Measurements from ENCODE around the gene FAM118B. TPM values are rescaled to one million over a fixed set of nuclear protein-coding genes. Genes with fewer than 3 reads are reported as not detected.

Gene FAM118B
- total and polyA plus RNA-seq, 2 of the 8 experiments (the other 6 are each of a cell fraction or from before 2014, with no cell fraction given): 25.3 to 48.3 TPM

DNA sequence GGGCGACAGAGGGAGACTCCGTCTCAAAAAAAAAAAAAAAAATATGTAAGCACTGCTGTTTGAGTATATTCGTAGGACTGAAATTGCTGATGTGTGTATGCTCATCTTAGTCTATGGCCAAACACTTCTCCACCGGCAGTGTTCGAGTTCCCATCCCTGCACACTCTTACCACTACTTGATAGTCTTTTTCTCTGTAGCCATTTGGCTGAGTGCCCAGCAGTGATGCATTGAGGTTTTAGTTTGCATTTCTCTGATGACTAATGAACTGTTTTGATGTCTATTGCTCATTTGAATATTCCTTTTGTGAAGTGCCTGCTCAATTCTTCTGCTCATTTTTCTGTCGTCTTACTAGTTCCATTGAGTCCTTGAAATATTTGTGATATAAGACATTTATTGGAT is 73.2 kb downstream of the FAM118B start:
- peaks cover 0 to 6% (median 4%) of the 10 kb centered on the region in 4 experiments; a peak in 4 of 7 replicates for H3K4me1 ChIP-seq (replicated peaks in 1 of 4; ENCODE audit: control insufficient read depth in 3 of 4, insufficient read depth in 4 of 4, low read length in 3 of 4)
- DNase-seq (ENCODE audit: low read depth in 1 of 2, low spot score in 2 of 2) (no peak), FAIRE-seq (no peak)
- H4K20me1 ChIP-seq (replicated peaks in 1 of 2; ENCODE audit: control insufficient read depth in 1 of 2, insufficient read depth in 2 of 2, low read length in 2 of 2): no peaks in the 10 kb centered on the region
- H3K27me3 ChIP-seq (replicated peaks in 1 of 4; ENCODE audit: control insufficient read depth in 3 of 4, extremely low read depth in 1 of 4, insufficient read depth in 3 of 4, low read length in 3 of 4): peaks cover 0 to 5% (median 2%) of the 10 kb centered on the region in 4 experiments; a peak in 4 of 7 replicates
- 92% methylated on average over 6 of the region's 6 CpGs; no CpG with 5 or more reads in 1 of the 2 experiments for WGBS, 2 experiments (ENCODE audit: extremely low coverage in 1 of 2, insufficient coverage in 1 of 2, insufficient read length in 1 of 2, insufficient replicate concordance in 2 of 2, low coverage in 1 of 2, low lambda C conversion rate in 2 of 2, missing lambda C conversion rate in 1 of 2)
- no peaks in the 10 kb centered on the region for H3K36me3 ChIP-seq (ENCODE audit: control insufficient read depth in 2 of 4, insufficient read depth in 4 of 4, low read length in 3 of 4)
- no peak overlapping the region for H2BK120ac ChIP-seq (replicated peaks; ENCODE audit: low read depth, low read length)
- no peak overlapping the region for H3K14ac ChIP-seq (ENCODE audit: insufficient read length)
- H3K27ac ChIP-seq (ENCODE audit: low read depth, low read length): no peak overlapping the region
- no peak overlapping the region for H2BK12ac ChIP-seq (ENCODE audit: low read depth, low read length)
- H3K23me2 ChIP-seq (ENCODE audit: low read depth, low read length): peaks cover 13% of the 10 kb centered on the region
- H3K4me3 ChIP-seq (ENCODE audit: extremely low read depth in 1 of 4, insufficient read depth in 2 of 4, low read depth in 3 of 4, low read length in 4 of 4): no peak overlapping the region
- no peak overlapping the region for H3K4ac ChIP-seq (replicated peaks; ENCODE audit: insufficient read length, low read depth, low read length)
- no peak overlapping the region for H4K8ac ChIP-seq (ENCODE audit: extremely low read depth, insufficient read depth, low read length)
- CTCF ChIA-PET (ENCODE audit: partially characterized antibody): interaction anchor here (1.1 kb wide), 1 partner anchor 13 kb away, joined by 3 read pairs; no protein-coding TSS in a partner anchor
- no peak overlapping the region for H2AK5ac ChIP-seq (ENCODE audit: low read depth, low read length)
- H2BK5ac ChIP-seq (ENCODE audit: low read depth, low read length): no peak overlapping the region
- H3K18ac ChIP-seq (ENCODE audit: extremely low read depth, low read length): no peak overlapping the region
- H3K23ac ChIP-seq (ENCODE audit: insufficient read length): no peak overlapping the region
- H4K91ac ChIP-seq (replicated peaks; ENCODE audit: insufficient read length, low read length): no peak overlapping the region
- no peak overlapping the region for H4K5ac ChIP-seq (ENCODE audit: insufficient read length, low read depth, low read length)
- H2BK20ac ChIP-seq (ENCODE audit: low read length): no peak overlapping the region
- H3K79me1 ChIP-seq (ENCODE audit: low read depth, low read length): peaks cover 2% of the 10 kb centered on the region; the same call in 1 of the 2 replicates
- H3K4me2 ChIP-seq (ENCODE audit: insufficient read depth in 1 of 2, low read depth in 2 of 2, low read length in 2 of 2): no peak overlapping the region
- no peak overlapping the region for H2BK15ac ChIP-seq (ENCODE audit: low read length)
- H3K9ac ChIP-seq (replicated peaks in 1 of 4; ENCODE audit: extremely low read depth in 1 of 4, low read depth in 3 of 4, low read length in 3 of 4): no peak overlapping the region
- H3K56ac ChIP-seq (replicated peaks; ENCODE audit: insufficient read length, low read depth, low read length): no peak overlapping the region
- POLR2A ChIA-PET (ENCODE audit: partially characterized antibody): interaction anchor here (0.7 to 1.8 kb wide), 3 partner anchors 10 to 144 kb away, joined by 4 to 5 read pairs (median 5); partner anchors contain the start of gene DCPS
- TF ChIP-seq JUN (IDR thresholded peaks at IDR 0.05; ENCODE audit: low read depth, low read length) (no peak), GABPA (IDR thresholded peaks at IDR 0.05; ENCODE audit: borderline replicate concordance, insufficient read depth, low read length) (no peak), CEBPB (IDR thresholded peaks at IDR 0.05; ENCODE audit: low read depth, low read length) (no peak), RNF2 (IDR thresholded peaks at IDR 0.05; ENCODE audit: borderline replicate concordance, low read depth, low read length, missing control alignments, poor library complexity, severe bottlenecking) (no peak), CBX8 (IDR thresholded peaks at IDR 0.05; ENCODE audit: borderline replicate concordance, low read depth, low read length) (no peak), SIX5 (IDR thresholded peaks at IDR 0.05; ENCODE audit: low read depth, low read length) (no peak), TAF1 (IDR thresholded peaks at IDR 0.05; ENCODE audit: low read depth, low read length) (no peak), TBP (IDR thresholded peaks at IDR 0.05; ENCODE audit: low read depth, low read length) (no peak), EP300 (IDR thresholded peaks at IDR 0.05; ENCODE audit: borderline replicate concordance in 1 of 2, low read depth in 2 of 2, low read length in 2 of 2) (no peak)
- TF ChIP-seq, protein P1, sequence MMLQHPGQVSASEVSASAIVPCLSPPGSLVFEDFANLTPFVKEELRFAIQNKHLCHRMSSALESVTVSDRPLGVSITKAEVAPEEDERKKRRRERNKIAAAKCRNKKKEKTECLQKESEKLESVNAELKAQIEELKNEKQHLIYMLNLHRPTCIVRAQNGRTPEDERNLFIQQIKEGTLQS (IDR thresholded peaks at IDR 0.05; ENCODE audit: insufficient read depth, low read depth, low read length): no peak
- H2AFZ ChIP-seq (ENCODE audit: low read length): no peak overlapping the region
- no peaks in the 10 kb centered on the region for H3K79me2 ChIP-seq (ENCODE audit: control insufficient read depth in 1 of 2, insufficient read depth in 2 of 2, low read length in 2 of 2)
- no peaks in the 10 kb centered on the region for H3K9me3 ChIP-seq (ENCODE audit: insufficient read depth in 2 of 2, low read depth in 1 of 2, low read length in 1 of 2)
